Inferior parietal cortex (tissue), 1 donor: ENCODE measurements around the gene DTX1.
"Not testable (repeated sequence)": the region's sequence is repeated elsewhere in the genome, so short reads cannot be mapped to it uniquely, and the experiment has no call there.

Experiments used
- DNase-seq: peaks from one replicate; pipeline ENCODE4 v3.0.0-alpha.2; 2016; ENCODE audit errors: extremely low spot score

DTX1 gene

GRCh38 chr12:113136990-113137511 is 80.5 kb downstream of the DTX1 start:
- no peak for DNase-seq

- no peak for DNase-seq
Measured at GRCh38 chr12:113137861-113138783, 81.6 kb downstream of the DTX1 start.

- DNase-seq: no peak
Measured at GRCh38 chr12:113138826-113139225, 82.3 kb downstream of the DTX1 start.

GRCh38 chr12:113140706-113141105 is 84.2 kb downstream of the DTX1 start:
- DNase-seq: no peak

- DNase-seq: not testable (repeated sequence)
Measured at GRCh38 chr12:113141716-113142115, 85.2 kb downstream of the DTX1 start.

GRCh38 chr12:113142173-113142885 is 85.8 kb downstream of the DTX1 start:
- DNase-seq: peak; percentile 90

- no peak for DNase-seq
Measured at GRCh38 chr12:113142886-113143332, 86.4 kb downstream of the DTX1 start.

- no peak for DNase-seq
Measured at GRCh38 chr12:113143959-113144358, 87.4 kb downstream of the DTX1 start.

- DNase-seq: no peak
Measured at GRCh38 chr12:113144806-113145205, 88.3 kb downstream of the DTX1 start.

- DNase-seq: no peak
Measured at GRCh38 chr12:113145720-113146551, 89.4 kb downstream of the DTX1 start.

- DNase-seq: no peak
Measured at GRCh38 chr12:113146999-113147398, 90.5 kb downstream of the DTX1 start.
